ENCODE data around the gene TAF1A. TPM values are rescaled to one million over a fixed set of nuclear protein-coding genes. Genes with fewer than 3 reads are reported as not detected.

Gene TAF1A
- total and polyA plus RNA-seq, 4 donors = 1.8 to 13.7 (median 5.1) TPM

- H3K4me1 ChIP-seq (ENCODE audit: control insufficient read depth in 5 of 5, insufficient read depth in 5 of 5, low read length in 5 of 5) = peaks cover 0 to 3% (median 0%) of the 10 kb centered on the region in 5 donors
- peaks cover 0 to 4% (median 0%) of the 10 kb centered on the region in 4 donors for H3K9me3 ChIP-seq (ENCODE audit: control insufficient read depth in 4 of 4, insufficient read depth in 3 of 4, low read length in 3 of 4)
- ATAC-seq (ENCODE audit: insufficient read depth, low FRiP score) (no peak), DNase-seq (no peak)
- H3K36me3 ChIP-seq (ENCODE audit: control insufficient read depth in 4 of 4, insufficient read depth in 4 of 4, low read length in 4 of 4) = no peaks in the 10 kb centered on the region
- no peaks in the 10 kb centered on the region for H3K27me3 ChIP-seq (ENCODE audit: control insufficient read depth in 3 of 3, insufficient read depth in 3 of 3, low read length in 2 of 3)
- H3K27ac ChIP-seq (ENCODE audit: low read depth in 1 of 2, low read length in 1 of 2) = no peak overlapping the region
- no peak overlapping the region for H3K9ac ChIP-seq (ENCODE audit: insufficient read depth in 1 of 2, low read length in 2 of 2)
- TF ChIP-seq CTCF (IDR thresholded peaks at IDR 0.05; ENCODE audit: control extremely low read depth, extremely low read depth) = no peak
- WGBS, 2 donors = 52 to 70% methylated on average over 2 of the region's 2 CpGs
- no peak overlapping the region for H3K4me3 ChIP-seq
Observed at GRCh38 chr1:222525951-222526350, 63.8 kb downstream of the TAF1A start.

DNA sequence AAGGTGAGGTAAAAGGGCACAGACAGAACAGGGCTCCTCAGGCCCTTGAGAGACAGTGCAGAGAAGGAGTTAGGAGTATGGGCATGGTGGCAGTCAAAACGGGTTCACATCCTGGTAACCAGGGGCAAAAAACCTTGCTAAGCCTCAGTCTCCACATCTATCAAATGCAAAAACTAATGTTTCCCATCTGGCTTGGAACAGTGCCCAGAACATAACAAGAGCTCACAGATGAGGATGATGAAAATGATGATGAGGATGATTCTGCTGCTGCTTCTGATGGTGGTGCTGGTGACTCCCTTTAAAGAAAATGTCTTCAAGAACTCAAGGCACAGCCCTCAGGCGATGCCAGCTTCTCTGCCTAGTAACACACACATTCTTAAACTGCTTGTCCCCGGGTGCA is 65.9 kb downstream of the TAF1A start:
- Histone ChIP-seq H3K9me3 (ENCODE audit: control insufficient read depth in 4 of 4, insufficient read depth in 3 of 4, low read length in 3 of 4) (peaks cover 0 to 4% (median 0%) of the 10 kb centered on the region in 4 donors), H3K4me1 (ENCODE audit: control insufficient read depth in 5 of 5, insufficient read depth in 5 of 5, low read length in 5 of 5) (peaks cover 0 to 2% (median 0%) of the 10 kb centered on the region in 5 donors), H3K9ac (ENCODE audit: insufficient read depth in 1 of 2, low read length in 2 of 2) (no peak overlapping the region), H3K27ac (ENCODE audit: low read depth in 1 of 2, low read length in 1 of 2) (no peak overlapping the region), H3K27me3 (ENCODE audit: control insufficient read depth in 3 of 3, insufficient read depth in 3 of 3, low read length in 2 of 3) (no peaks in the 10 kb centered on the region), H3K36me3 (ENCODE audit: control insufficient read depth in 4 of 4, insufficient read depth in 4 of 4, low read length in 4 of 4) (no peaks in the 10 kb centered on the region), H3K4me3 (no peak overlapping the region)
- DNase-seq (peak in 1 of 3 donors; percentile 38), ATAC-seq (ENCODE audit: insufficient read depth, low FRiP score) (no peak)
- WGBS, 2 donors = 71% methylated on average over 3 of the region's 3 CpGs
- no peak for TF ChIP-seq CTCF (IDR thresholded peaks at IDR 0.05; ENCODE audit: control extremely low read depth, extremely low read depth)

DNA sequence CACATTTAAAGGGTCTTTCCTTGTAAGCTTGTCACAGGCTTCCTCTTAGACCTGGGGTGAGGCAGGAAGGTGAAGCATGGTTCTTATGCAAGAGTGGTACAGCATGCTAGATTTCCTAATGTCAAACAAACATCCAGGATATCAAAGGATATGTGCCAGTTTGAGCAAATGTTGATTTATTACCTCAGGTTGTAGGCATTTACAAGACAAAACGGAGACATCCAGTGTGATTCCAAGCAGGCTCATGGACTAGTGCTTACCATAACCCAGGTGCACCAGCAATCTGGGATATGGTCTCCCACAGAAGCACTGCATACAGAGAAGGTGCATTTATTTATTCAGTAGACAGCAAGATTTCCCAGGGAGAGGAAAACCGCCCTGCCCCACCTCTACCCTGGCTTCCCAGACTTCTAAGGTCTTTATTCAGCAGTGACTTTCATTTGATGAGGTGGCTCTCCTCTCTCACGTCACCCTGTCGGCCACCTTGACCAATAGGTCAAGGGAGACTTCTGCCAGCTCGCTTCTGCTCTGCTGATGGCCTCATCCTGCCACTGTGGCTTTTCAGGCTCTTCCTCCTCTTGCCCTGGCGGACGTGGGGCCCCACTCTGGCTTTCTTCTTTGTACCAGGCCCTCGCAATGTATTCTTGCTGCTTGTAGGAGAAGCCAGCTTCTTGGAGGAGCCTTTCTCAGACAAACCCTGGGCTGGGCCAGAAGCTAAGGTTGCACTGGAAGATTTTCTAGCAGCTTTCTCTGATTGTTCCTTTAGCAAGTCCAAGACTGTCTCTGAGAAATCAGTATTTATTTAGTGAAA is 67.4 kb downstream of the TAF1A start:
- H3K4me3 ChIP-seq = no peak overlapping the region
- H3K9ac ChIP-seq (ENCODE audit: insufficient read depth in 1 of 2, low read length in 2 of 2) = no peak overlapping the region
- ATAC-seq (ENCODE audit: insufficient read depth, low FRiP score) (no peak), DNase-seq (no peak)
- H3K36me3 ChIP-seq (ENCODE audit: control insufficient read depth in 4 of 4, insufficient read depth in 4 of 4, low read length in 4 of 4) = no peaks in the 10 kb centered on the region
- no peak overlapping the region for H3K27ac ChIP-seq (ENCODE audit: low read depth in 1 of 2, low read length in 1 of 2)
- peaks cover 0 to 4% (median 0%) of the 10 kb centered on the region in 4 donors for H3K9me3 ChIP-seq (ENCODE audit: control insufficient read depth in 4 of 4, insufficient read depth in 3 of 4, low read length in 3 of 4)
- WGBS, 2 donors = 57 to 77% methylated on average over 8 of the region's 8 CpGs
- no peaks in the 10 kb centered on the region for H3K27me3 ChIP-seq (ENCODE audit: control insufficient read depth in 3 of 3, insufficient read depth in 3 of 3, low read length in 2 of 3)
- peaks cover 0 to 2% (median 0%) of the 10 kb centered on the region in 5 donors for H3K4me1 ChIP-seq (ENCODE audit: control insufficient read depth in 5 of 5, insufficient read depth in 5 of 5, low read length in 5 of 5)
- no peak for TF ChIP-seq CTCF (IDR thresholded peaks at IDR 0.05; ENCODE audit: control extremely low read depth, extremely low read depth)
